Muscle layer of duodenum (tissue), 2 donors: ENCODE data around the gene SLC24A4.

Experiments
- H3K27ac ChIP-seq: one replicate; pipeline ENCODE4 v1.7.0; 2013; ENCODE audit warnings: mild to moderate bottlenecking, low read length
- H3K27me3 ChIP-seq: one replicate; pipeline ENCODE4 v1.7.0; 2013; ENCODE audit warnings: low read depth, mild to moderate bottlenecking, control low read depth, low read length
- H3K36me3 ChIP-seq, 2 donors: one replicate each; pipeline ENCODE4 v1.7.0; 2013; ENCODE audit warnings: low read length in 2 of 2, control low read depth in 1 of 2, mild to moderate bottlenecking in 1 of 2; ENCODE audit not compliant: insufficient read depth in 2 of 2, control insufficient read depth in 1 of 2
- H3K4me1 ChIP-seq, 2 donors: one replicate each; pipeline ENCODE4 v1.7.0; 2013; ENCODE audit warnings: low read length in 2 of 2, mild to moderate bottlenecking in 2 of 2, control low read depth in 1 of 2, moderate library complexity in 1 of 2; ENCODE audit not compliant: insufficient read depth in 2 of 2, control insufficient read depth in 1 of 2
- H3K4me3 ChIP-seq, 2 donors: one replicate each; pipeline ENCODE4 v1.7.0; 2013; ENCODE audit warnings: low read length in 2 of 2, low read depth in 1 of 2, mild to moderate bottlenecking in 1 of 2
- H3K9me3 ChIP-seq, 2 donors: one replicate each; pipeline ENCODE4 v1.7.0; 2013; ENCODE audit warnings: low read length in 2 of 2, control low read depth in 1 of 2, mild to moderate bottlenecking in 1 of 2; ENCODE audit not compliant: control insufficient read depth in 1 of 2
- donor health status: healthy.

Gene SLC24A4

DNA sequence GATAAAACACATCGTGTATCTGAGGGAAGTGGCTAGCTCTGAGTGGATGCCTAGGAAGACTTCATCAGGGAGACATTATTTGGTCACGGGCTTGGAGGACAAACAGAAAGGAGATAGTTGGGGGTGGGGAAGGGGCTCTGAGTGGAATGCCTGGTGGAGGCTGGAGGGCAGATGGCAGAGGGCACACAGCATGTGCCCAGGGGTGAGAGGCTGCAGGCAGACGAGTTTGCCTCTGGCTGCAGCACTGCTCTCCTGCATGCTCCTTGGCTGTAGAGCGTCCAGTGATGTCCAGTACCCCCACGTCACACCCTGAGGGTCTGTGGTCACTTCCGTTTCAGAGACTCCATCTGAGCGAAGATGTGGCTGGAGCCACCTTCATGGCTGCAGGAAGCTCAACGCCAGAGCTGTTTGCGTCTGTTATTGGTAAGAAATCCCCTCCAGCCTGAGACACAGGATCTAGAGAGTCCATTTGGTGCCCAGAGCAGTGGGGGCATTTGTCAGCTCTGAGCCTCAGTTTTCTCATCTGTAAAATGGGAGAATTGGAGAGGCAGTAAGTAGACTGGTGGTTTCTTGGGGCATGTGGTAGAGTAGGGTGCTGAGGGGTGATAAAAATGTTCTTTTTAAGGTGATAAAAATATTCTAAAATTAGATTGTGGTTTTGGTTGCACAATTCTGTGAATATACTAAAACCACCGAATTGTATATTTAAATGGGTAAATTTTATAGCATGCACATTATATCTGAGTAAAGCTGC, 119.0 kb downstream of the SLC24A4 start:
- Histone ChIP-seq H3K36me3 (no peaks in the 10 kb centered on the region), H3K4me1 (no peaks in the 10 kb centered on the region), H3K27ac (no peak overlapping the region), H3K9me3 (no peaks in the 10 kb centered on the region), H3K27me3 (no peaks in the 10 kb centered on the region), H3K4me3 (no peak overlapping the region)

DNA sequence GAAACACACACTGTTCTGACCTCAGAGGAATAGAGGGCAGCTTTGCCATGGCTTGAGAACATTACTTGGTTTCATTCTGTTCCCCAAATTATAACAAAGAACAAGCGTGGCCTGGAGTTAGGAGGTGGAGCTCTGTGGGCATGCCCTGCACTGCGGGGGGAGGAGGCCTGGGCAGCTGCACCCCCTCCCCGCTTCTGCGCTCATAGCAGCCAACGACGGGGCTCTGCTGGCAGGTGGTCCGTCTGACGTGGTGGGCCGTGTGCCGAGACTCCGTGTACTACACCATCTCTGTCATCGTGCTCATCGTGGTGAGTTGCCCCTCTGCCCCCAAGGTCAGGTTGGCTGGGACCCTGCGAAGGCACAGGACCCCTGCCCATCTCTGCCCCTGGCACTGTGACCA, 120.2 kb downstream of the SLC24A4 start:
- Histone ChIP-seq H3K27ac (no peak overlapping the region), H3K4me1 (no peaks in the 10 kb centered on the region), H3K36me3 (no peaks in the 10 kb centered on the region), H3K9me3 (no peaks in the 10 kb centered on the region), H3K4me3 (no peak overlapping the region), H3K27me3 (no peaks in the 10 kb centered on the region)

DNA sequence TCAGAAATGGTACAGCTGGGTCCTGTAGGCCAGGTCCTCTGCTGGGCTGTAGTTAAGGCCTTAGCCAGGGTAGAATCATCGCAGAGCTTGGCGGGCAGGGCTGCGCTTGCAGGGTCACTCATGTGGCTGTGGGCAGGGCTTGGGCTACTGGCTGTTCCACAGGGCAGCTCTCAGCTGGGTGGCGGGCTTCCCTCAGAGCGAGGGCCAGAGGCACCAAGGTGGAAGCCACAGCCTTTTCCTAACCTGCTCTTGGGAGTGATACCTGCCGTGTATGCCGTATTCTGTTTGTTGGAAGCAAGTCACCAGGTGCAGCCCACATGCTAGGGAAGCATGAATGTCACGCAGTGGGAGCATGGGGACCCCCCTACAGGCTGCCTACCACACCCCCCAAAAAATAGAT, 120.8 kb downstream of the SLC24A4 start:
- H3K4me3 ChIP-seq = no peak overlapping the region
- H3K27me3 ChIP-seq = no peaks in the 10 kb centered on the region
- no peaks in the 10 kb centered on the region for H3K36me3 ChIP-seq
- no peaks in the 10 kb centered on the region for H3K9me3 ChIP-seq
- H3K27ac ChIP-seq = no peak overlapping the region
- no peaks in the 10 kb centered on the region for H3K4me1 ChIP-seq

DNA sequence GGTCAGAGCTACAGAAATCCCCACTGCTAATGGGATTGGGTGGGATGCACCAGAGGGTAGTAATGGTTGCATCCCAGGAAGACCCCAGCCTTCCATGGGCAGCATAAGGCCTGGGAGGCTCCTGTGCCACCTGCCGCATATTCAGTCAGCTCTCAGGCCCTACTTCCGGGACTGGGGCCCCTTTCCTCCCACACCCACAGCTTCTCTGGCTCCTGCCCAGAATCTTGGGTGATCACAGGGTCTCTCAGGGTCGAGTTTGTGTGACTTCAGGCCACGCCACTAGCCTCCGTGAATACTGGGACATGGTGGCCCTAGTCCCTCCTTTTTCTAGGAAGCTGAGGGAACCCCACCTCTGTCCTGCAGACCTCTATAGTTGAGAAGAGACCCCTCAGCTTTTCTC, 123.8 kb downstream of the SLC24A4 start:
- H3K27me3 ChIP-seq = no peaks in the 10 kb centered on the region
- no peaks in the 10 kb centered on the region for H3K36me3 ChIP-seq
- no peaks in the 10 kb centered on the region for H3K9me3 ChIP-seq
- no peak overlapping the region for H3K27ac ChIP-seq
- H3K4me1 ChIP-seq = no peaks in the 10 kb centered on the region
- no peak overlapping the region for H3K4me3 ChIP-seq

DNA sequence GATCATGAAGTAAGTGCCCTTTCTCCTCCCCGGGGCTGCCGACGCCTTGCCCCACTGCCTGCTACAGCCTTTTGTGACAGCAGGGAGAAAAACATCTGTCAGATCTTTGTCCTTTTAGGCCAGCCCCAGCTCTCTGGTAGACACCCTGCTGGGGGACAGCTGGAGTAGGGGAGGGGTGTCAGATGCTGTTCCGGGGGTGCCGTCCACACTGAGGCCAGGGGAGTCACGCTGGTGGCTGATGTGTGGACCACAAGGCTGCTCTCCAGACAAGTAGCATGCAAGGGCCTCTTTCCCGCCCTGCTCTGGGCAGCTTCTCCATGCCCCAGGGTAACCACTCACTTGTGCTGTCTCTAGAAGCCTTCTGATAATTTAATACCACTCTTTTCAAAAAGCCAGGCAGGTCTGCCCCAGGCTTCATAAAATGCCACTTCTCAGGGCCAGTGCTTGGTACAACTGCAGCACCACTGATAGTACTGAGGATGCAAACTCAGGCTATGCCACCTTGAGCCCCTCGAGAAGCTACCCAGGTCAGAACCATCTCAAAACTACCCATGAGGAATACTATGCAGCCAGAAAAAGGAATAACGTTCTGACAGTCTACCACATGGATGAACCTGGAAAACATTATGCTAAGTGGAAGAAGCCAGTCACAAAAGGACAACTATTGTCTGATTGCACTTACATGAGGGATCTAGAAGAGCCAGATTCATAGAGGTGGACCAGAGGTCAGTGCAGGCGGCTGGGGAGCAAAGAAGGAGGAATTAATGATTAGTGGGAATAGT, 124.6 kb downstream of the SLC24A4 start:
- H3K4me3 ChIP-seq = no peak overlapping the region
- no peaks in the 10 kb centered on the region for H3K9me3 ChIP-seq
- no peak overlapping the region for H3K27ac ChIP-seq

DNA sequence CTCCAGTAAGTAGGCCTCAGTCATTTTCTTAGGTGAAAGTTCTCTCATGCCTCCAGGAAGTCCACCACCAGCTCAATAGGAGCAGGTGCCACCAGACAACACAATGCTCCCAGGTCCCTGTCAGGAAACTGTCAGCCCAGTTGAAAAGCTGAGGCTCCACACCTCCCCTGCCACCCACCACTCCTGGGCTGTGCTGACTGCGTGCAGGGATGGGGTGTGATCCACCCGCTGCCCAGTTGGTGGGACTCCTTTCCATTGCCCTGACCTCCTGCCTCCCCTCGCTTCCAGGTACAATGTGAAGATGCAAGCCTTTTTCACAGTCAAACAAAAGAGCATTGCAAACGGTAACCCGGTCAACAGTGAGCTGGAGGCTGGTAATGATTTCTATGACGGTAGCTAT, 125.8 kb downstream of the SLC24A4 start:
- H3K27me3 ChIP-seq = no peaks in the 10 kb centered on the region
- H3K4me3 ChIP-seq = no peak overlapping the region
- H3K36me3 ChIP-seq = no peaks in the 10 kb centered on the region
- no peak overlapping the region for H3K27ac ChIP-seq
- H3K4me1 ChIP-seq = no peaks in the 10 kb centered on the region
- H3K9me3 ChIP-seq = no peaks in the 10 kb centered on the region

More for the DNA sequence above, 124.6 kb downstream of the SLC24A4 start:
- H3K4me1 ChIP-seq = no peaks in the 10 kb centered on the region
- no peaks in the 10 kb centered on the region for H3K27me3 ChIP-seq
- H3K36me3 ChIP-seq = no peaks in the 10 kb centered on the region

DNA sequence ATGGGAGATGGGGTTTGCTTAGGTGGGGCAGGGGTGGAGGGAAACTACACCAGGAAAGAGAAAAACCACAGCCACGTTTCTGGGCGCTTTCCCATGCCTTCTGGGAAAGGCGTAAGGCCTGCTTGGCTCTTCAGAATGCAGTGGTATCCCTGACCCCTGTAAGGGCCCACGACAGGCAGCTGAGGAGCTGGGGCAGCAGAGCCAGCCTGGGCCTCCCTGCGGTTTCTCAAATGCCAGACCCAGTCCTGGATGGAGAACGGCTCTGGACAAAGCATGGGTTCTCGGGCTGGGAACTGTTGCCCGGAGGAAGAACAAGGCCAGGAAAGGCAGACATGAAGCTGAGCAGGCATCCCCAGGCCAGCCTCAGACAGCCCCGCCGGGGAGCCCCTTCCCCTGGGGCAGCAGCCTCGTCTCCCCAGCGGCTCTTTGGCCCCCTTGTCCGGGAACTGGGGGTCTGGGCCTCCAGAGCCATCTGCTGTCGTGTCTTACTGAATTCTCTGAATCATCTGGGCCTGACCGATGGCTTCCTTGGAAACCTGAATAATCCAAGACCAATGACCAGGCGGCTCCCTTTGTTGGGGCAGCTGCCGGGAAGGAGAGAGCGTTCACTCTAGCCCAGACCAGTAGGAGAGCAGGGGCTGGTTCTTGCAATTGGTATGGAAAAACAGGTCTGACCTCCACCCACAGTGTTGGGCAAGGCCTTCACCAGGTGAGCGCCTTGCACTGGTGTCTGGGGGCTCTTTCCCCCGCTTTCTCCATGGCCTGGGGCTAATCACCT, 126.6 kb downstream of the SLC24A4 start:
- no peaks in the 10 kb centered on the region for H3K4me1 ChIP-seq
- H3K27me3 ChIP-seq = no peaks in the 10 kb centered on the region
- no peak overlapping the region for H3K4me3 ChIP-seq
- no peak overlapping the region for H3K27ac ChIP-seq
- H3K36me3 ChIP-seq = no peaks in the 10 kb centered on the region
- H3K9me3 ChIP-seq = no peaks in the 10 kb centered on the region

DNA sequence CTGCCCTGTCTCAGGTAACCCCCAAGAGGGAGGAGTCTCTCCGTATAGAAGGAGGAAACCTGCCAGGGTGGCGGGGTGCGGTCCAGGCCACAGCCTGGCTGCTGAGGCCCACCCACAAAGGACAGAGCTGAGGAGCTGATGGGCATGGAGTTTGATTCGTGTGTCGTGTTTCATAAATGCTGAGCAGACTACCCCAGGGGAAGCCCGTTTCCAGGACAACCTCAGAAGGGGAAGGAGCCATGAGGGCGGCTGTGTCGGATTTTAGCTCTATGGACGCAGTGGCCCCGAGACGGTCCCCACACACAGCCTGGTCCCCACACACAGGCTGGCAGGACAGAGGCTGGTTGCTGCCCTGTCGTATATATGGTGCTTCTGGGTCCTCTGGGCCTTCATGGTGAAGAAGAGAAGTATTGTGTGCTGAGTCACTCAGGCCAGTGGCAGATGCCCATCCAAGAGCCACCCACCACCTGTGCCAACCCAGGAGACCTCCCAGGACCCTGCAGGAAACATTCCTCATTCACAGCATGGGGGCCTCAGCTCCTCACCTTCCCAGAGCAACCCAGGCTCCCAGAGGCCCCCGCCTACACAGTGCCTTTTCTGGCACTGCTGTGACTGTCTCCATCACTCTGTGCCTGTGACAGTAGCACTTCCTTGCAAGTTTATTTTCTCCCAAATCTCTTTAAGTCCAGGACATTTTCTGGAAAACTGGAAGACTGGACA, 127.5 kb downstream of the SLC24A4 start:
- no peaks in the 10 kb centered on the region for H3K36me3 ChIP-seq
- H3K4me3 ChIP-seq = no peak overlapping the region
- no peaks in the 10 kb centered on the region for H3K4me1 ChIP-seq
- H3K9me3 ChIP-seq = no peaks in the 10 kb centered on the region
- no peaks in the 10 kb centered on the region for H3K27me3 ChIP-seq
- no peak overlapping the region for H3K27ac ChIP-seq

DNA sequence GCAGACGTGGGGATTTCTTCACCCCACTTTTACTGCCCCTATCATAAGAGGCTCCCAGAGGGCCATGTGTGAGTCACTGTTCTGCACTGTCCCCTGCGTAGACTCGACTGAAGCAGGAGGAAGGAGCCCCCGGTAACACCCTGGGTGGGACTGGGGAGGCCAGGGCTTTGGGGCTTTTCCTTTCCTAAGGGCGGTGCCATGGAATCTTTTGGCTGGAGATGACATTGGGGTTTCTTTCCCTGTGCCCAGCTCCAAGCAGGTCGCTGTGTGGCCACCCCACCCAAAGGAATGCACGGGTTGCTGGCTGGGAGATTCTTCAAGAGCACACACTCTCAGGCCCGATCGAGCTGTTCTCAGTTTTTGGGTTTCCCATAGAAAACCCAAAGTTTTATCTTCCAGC, 128.3 kb downstream of the SLC24A4 start:
- Histone ChIP-seq H3K4me1 (no peaks in the 10 kb centered on the region), H3K27me3 (no peaks in the 10 kb centered on the region), H3K27ac (no peak overlapping the region), H3K36me3 (no peaks in the 10 kb centered on the region), H3K4me3 (no peak overlapping the region), H3K9me3 (no peaks in the 10 kb centered on the region)

DNA sequence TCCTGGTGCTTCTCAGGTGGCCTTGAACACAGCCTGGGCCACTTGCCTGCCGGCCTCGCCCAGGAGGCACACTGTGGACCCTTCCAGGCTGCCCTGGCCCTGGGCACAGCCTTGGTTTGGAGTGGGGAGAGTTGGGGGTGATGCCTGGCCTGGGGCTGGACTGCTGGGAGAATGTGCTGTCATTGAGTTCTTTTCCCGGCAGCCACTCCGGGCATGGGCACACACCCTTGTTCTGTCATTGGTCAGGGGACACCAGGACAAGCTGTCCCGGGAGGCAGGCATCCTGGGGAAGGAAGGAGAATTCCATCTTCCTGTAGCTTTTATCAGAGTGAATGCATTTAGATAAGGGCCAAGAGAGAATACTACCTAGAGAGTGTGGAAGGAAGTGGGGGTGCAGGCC, 128.8 kb downstream of the SLC24A4 start:
- H3K4me3 ChIP-seq = no peak overlapping the region
- no peaks in the 10 kb centered on the region for H3K36me3 ChIP-seq
- no peak overlapping the region for H3K27ac ChIP-seq
- peaks cover 0 to 3% of the 10 kb centered on the region in 2 donors for H3K4me1 ChIP-seq
- no peaks in the 10 kb centered on the region for H3K27me3 ChIP-seq
- no peaks in the 10 kb centered on the region for H3K9me3 ChIP-seq

DNA sequence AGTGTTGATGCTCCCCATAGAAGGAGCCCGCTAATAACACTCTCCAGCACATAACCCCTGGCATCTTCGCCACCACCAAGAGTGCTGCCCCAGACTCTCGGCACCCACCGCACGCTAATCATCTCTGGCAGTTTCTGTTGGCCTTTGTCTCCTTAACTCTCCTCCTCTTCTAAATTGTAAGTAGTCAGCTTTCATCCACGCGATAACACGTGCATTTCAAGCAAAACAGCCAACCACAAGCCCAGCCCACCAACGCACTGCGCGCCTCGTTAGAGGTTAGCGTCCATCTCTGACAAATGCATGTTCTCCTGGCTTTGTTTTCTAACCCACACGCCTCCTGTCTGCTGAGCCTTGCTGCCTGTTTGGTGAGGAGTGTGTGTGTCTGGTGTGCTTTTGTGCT, 129.5 kb downstream of the SLC24A4 start:
- Histone ChIP-seq H3K9me3 (no peaks in the 10 kb centered on the region), H3K27me3 (no peaks in the 10 kb centered on the region), H3K4me3 (no peak overlapping the region), H3K27ac (no peak overlapping the region), H3K4me1 (peaks cover 0 to 8% of the 10 kb centered on the region in 2 donors), H3K36me3 (no peaks in the 10 kb centered on the region)
